ENCODE measurements around the gene ANKRD2. TPM values are rescaled to one million over a fixed set of nuclear protein-coding genes. Genes with fewer than 3 reads are reported as not detected.
"Not testable (repeated sequence)": the region's sequence is repeated elsewhere in the genome, so short reads cannot be mapped to it uniquely, and the experiment has no call there.

Gene ANKRD2, protein sequence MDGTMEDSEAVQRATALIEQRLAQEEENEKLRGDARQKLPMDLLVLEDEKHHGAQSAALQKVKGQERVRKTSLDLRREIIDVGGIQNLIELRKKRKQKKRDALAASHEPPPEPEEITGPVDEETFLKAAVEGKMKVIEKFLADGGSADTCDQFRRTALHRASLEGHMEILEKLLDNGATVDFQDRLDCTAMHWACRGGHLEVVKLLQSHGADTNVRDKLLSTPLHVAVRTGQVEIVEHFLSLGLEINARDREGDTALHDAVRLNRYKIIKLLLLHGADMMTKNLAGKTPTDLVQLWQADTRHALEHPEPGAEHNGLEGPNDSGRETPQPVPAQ
- total RNA-seq = under 1 TPM in 1 of 2 experiments, not detected in 1; 0.26 TPM

- CTCF ChIA-PET = interaction anchor here (0.6 to 3.8 kb wide), 29 partner anchors 9 to 535 kb away, joined by 3 to 22 read pairs (median 4); partner anchors contain the start of genes HOGA1, RRP12 and ZFYVE27
- peak; percentile 84 for ATAC-seq
- Mint-ChIP-seq H3K27ac (no peak within 1 kb of the TSS), H3K9me3 (ENCODE audit: insufficient read depth) (no peaks in the 10 kb centered on the region), H3K27me3 (ENCODE audit: low read depth) (no peaks in the 10 kb centered on the region), H3K36me3 (ENCODE audit: low read depth) (no peaks in the 10 kb centered on the region), H3K4me1 (ENCODE audit: low read depth) (no peaks in the 10 kb centered on the region), H3K4me3 (no peak within 1 kb of the TSS)
- DNase-seq = peak; percentile 76
- POLR2A ChIA-PET = no interaction called here
Measured at GRCh38 chr10:97572214-97572989, at the start of gene ANKRD2. ANKRD2 (plus strand) TSS chr10:97572779; CDS start chr10:97572789, 10 bp downstream.

DNA sequence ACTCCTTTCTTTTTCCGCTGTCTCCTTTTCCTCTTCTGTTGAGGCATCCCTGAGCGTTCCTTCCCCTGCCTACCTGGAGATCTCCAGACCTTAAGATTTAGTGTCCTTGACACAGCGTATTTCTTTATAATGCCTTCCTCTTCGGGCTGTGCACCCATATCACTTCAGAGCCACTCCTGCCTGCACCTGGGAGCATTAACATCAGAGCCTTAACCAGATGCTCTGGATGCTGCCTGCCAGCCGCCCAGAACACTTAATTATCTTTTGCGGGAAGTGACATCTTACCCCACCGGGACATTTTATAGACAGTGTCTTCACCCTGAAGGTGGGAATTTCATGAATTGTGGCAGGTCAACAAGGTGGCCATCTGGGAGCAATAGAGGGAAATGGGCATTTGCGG lies 49.6 kb upstream of the ANKRD2 start:
- Mint-ChIP-seq H3K27ac (no peak overlapping the region), H3K27me3 (ENCODE audit: low read depth) (peaks cover 15% of the 10 kb centered on the region)
- CTCF ChIA-PET = interaction anchor here (1.6 to 5.1 kb wide), 2 partner anchors 12 to 31 kb away, joined by 4 to 17 read pairs; no protein-coding TSS in a partner anchor

DNA sequence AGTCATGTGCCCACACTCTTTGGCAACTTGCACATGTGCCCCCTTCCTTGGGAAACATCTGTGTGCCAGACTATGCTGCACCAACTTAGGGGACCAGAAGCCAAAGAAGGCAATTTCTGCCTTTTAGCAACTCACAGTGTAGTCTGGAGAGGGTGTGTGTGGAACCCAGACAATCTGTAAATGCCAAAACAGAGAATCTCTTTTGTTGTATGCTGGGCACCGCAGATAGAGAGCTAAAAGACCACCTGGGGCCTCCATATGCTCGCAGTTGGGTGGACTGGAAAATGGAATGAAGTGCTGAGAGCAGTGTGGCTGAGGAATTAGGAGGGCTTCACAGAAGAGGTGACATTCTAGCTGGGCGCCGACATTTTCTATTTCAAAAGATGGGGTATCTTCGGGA lies 47.5 kb upstream of the ANKRD2 start:
- CTCF ChIA-PET = no interaction called here
- no peaks in the 10 kb centered on the region for H3K4me1 Mint-ChIP-seq (ENCODE audit: low read depth)
- H3K4me3 Mint-ChIP-seq = no peak overlapping the region

More for the DNA sequence above, 49.6 kb upstream of the ANKRD2 start:
- ATAC-seq (no peak), DNase-seq (no peak)
- POLR2A ChIA-PET = interaction anchor here (1.4 kb wide), 1 partner anchor 25 kb away, joined by 3 read pairs; no protein-coding TSS in a partner anchor
- no peaks in the 10 kb centered on the region for H3K36me3 Mint-ChIP-seq (ENCODE audit: low read depth)
- H3K4me1 Mint-ChIP-seq (ENCODE audit: low read depth) = no peaks in the 10 kb centered on the region
- H3K9me3 Mint-ChIP-seq (ENCODE audit: insufficient read depth) = no peaks in the 10 kb centered on the region
- no peak overlapping the region for H3K4me3 Mint-ChIP-seq

GRCh38 chr10:97525683-97526110 lies 46.9 kb upstream of the ANKRD2 start:
- Mint-ChIP-seq H3K4me3 (no peak overlapping the region), H3K36me3 (ENCODE audit: low read depth) (no peaks in the 10 kb centered on the region), H3K9me3 (ENCODE audit: insufficient read depth) (no peaks in the 10 kb centered on the region), H3K4me1 (ENCODE audit: low read depth) (no peaks in the 10 kb centered on the region), H3K27me3 (ENCODE audit: low read depth) (peaks cover 5% of the 10 kb centered on the region), H3K27ac (no peak overlapping the region)
- no peak for ATAC-seq
- POLR2A ChIA-PET = no interaction called here
- no peak for DNase-seq
- CTCF ChIA-PET = no interaction called here

More for the DNA sequence above, 47.5 kb upstream of the ANKRD2 start:
- DNase-seq = no peak
- H3K27me3 Mint-ChIP-seq (ENCODE audit: low read depth) = peaks cover 8% of the 10 kb centered on the region
- POLR2A ChIA-PET = no interaction called here
- H3K9me3 Mint-ChIP-seq (ENCODE audit: insufficient read depth) = no peaks in the 10 kb centered on the region
- no peak overlapping the region for H3K27ac Mint-ChIP-seq
- H3K36me3 Mint-ChIP-seq (ENCODE audit: low read depth) = no peaks in the 10 kb centered on the region
- ATAC-seq = no peak

GRCh38 chr10:97528876-97529275 lies 43.7 kb upstream of the ANKRD2 start:
- H3K4me3 Mint-ChIP-seq; ATAC-seq; POLR2A ChIA-PET; H3K36me3 Mint-ChIP-seq (ENCODE audit: low read depth); H3K27me3 Mint-ChIP-seq (ENCODE audit: low read depth); CTCF ChIA-PET; H3K4me1 Mint-ChIP-seq (ENCODE audit: low read depth); H3K27ac Mint-ChIP-seq; DNase-seq; H3K9me3 Mint-ChIP-seq (ENCODE audit: insufficient read depth): not testable (repeated sequence)

- H3K27me3 Mint-ChIP-seq (ENCODE audit: low read depth) = peaks cover 2% of the 10 kb centered on the region
- CTCF ChIA-PET = interaction anchor here (1.1 kb wide), 1 partner anchor 80 kb away, joined by 3 read pairs; no protein-coding TSS in a partner anchor
- no peak overlapping the region for H3K27ac Mint-ChIP-seq
- ATAC-seq (no peak), DNase-seq (no peak)
- H3K9me3 Mint-ChIP-seq (ENCODE audit: insufficient read depth) = no peaks in the 10 kb centered on the region
- no peaks in the 10 kb centered on the region for H3K36me3 Mint-ChIP-seq (ENCODE audit: low read depth)
- H3K4me1 Mint-ChIP-seq (ENCODE audit: low read depth) = no peaks in the 10 kb centered on the region
- H3K4me3 Mint-ChIP-seq = no peak overlapping the region
- POLR2A ChIA-PET = interaction anchor here (1.0 kb wide), 1 partner anchor 17 kb away, joined by 4 read pairs; no protein-coding TSS in a partner anchor
Measured at GRCh38 chr10:97529685-97530465, 42.7 kb upstream of the ANKRD2 start.

- CTCF ChIA-PET = no interaction called here
- Mint-ChIP-seq H3K27ac (no peak overlapping the region), H3K36me3 (ENCODE audit: low read depth) (no peaks in the 10 kb centered on the region), H3K27me3 (ENCODE audit: low read depth) (no peaks in the 10 kb centered on the region), H3K9me3 (ENCODE audit: insufficient read depth) (no peaks in the 10 kb centered on the region), H3K4me3 (no peak overlapping the region), H3K4me1 (ENCODE audit: low read depth) (no peaks in the 10 kb centered on the region)
- ATAC-seq (no peak), DNase-seq (no peak)
- POLR2A ChIA-PET = no interaction called here
Measured at GRCh38 chr10:97531401-97531986, 41.1 kb upstream of the ANKRD2 start.

- H3K4me1 Mint-ChIP-seq (ENCODE audit: low read depth) = no peaks in the 10 kb centered on the region
- no peaks in the 10 kb centered on the region for H3K9me3 Mint-ChIP-seq (ENCODE audit: insufficient read depth)
- H3K27ac Mint-ChIP-seq = no peak overlapping the region
- H3K27me3 Mint-ChIP-seq (ENCODE audit: low read depth) = no peaks in the 10 kb centered on the region
- DNase-seq (no peak), ATAC-seq (no peak)
- no peaks in the 10 kb centered on the region for H3K36me3 Mint-ChIP-seq (ENCODE audit: low read depth)
- no peak overlapping the region for H3K4me3 Mint-ChIP-seq
- ChIA-PET POLR2A (no interaction called here), CTCF (interaction anchor here (1.1 to 3.0 kb wide), 4 partner anchors 12 to 144 kb away, joined by 3 to 17 read pairs (median 8); no protein-coding TSS in a partner anchor)
Measured at GRCh38 chr10:97532935-97533671, 39.5 kb upstream of the ANKRD2 start.

DNA sequence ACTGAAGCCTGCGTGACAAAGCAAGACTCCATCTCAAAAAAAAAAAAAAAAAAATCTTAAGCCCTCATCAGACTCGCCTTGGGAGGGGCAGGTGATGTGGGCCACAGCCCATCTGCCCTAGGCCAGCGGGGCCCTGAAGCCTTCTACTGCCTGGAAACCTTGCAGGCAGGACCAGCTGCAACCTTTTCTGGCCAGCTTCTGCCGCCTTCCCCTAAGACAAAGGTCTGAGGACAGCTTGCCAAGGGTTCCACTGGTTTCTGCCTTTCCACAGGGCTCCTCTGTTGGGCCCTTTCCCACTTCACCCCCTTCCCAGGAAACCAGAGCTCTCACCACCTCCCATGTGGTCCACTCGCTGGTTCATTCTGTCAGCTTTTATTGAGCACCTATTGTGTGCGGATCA lies 38.7 kb upstream of the ANKRD2 start:
- Mint-ChIP-seq H3K9me3 (ENCODE audit: insufficient read depth) (no peaks in the 10 kb centered on the region), H3K4me1 (ENCODE audit: low read depth) (no peaks in the 10 kb centered on the region), H3K4me3 (no peak overlapping the region), H3K27ac (no peak overlapping the region), H3K36me3 (ENCODE audit: low read depth) (no peaks in the 10 kb centered on the region), H3K27me3 (ENCODE audit: low read depth) (no peaks in the 10 kb centered on the region)
- ChIA-PET POLR2A (no interaction called here), CTCF (interaction anchor here (1.0 to 3.0 kb wide), 9 partner anchors 12 to 143 kb away, joined by 3 to 17 read pairs (median 4); partner anchors contain the start of gene UBTD1)
- DNase-seq (no peak), ATAC-seq (no peak)

GRCh38 chr10:97534746-97535367 lies 37.7 kb upstream of the ANKRD2 start:
- H3K4me1 Mint-ChIP-seq (ENCODE audit: low read depth) = no peaks in the 10 kb centered on the region
- no peaks in the 10 kb centered on the region for H3K36me3 Mint-ChIP-seq (ENCODE audit: low read depth)
- H3K27me3 Mint-ChIP-seq (ENCODE audit: low read depth) = no peaks in the 10 kb centered on the region
- no peaks in the 10 kb centered on the region for H3K9me3 Mint-ChIP-seq (ENCODE audit: insufficient read depth)
- H3K27ac Mint-ChIP-seq = no peak overlapping the region
- POLR2A ChIA-PET = interaction anchor here (0.6 kb wide), 1 partner anchor 199 kb away, joined by 3 read pairs; no protein-coding TSS in a partner anchor
- H3K4me3 Mint-ChIP-seq = no peak overlapping the region
- ATAC-seq (peak; percentile 65), DNase-seq (peak; percentile 46)
- CTCF ChIA-PET = interaction anchor here (0.8 to 3.0 kb wide), 12 partner anchors 11 to 122 kb away, joined by 3 to 17 read pairs (median 4); partner anchors contain the start of genes ANKRD2 and UBTD1

Data from activated CD8-positive, alpha-beta T cell treated with anti-CD3 and anti-CD28 coated beads, Interleukin-2, amount 10 ng/mL, durations not matched to agents 7 days and 5 days (primary cell).